Measurements from ENCODE around the gene UNG.

Gene UNG

DNA sequence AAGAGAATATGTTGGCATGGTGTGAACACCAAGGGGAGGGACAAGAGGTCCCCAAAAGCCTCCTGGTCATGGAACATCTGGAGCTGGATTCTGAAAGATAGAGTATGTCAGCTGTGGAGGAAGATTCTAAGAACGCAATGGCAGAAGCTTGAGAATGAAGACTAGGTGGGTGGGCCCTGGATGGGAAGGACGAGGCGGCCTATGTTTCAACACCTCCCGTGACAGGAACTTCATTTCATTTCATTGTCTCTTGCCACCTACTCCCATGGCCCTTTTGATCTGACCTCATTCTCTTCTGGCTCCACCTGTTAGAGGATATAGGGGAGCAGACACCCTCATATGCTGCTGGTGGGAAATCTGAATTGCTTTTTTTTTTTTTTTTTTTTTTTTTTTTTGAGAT is 3.3 kb downstream of the UNG start:
- no peak overlapping the region for H3K4me3 ChIP-seq (ENCODE audit: low read length)
- H2AFZ ChIP-seq (ENCODE audit: low read depth, low read length): no peak overlapping the region
- no peaks in the 10 kb centered on the region for H3K9me3 ChIP-seq (ENCODE audit: insufficient read depth, low read length)
- no peak overlapping the region for H3K27ac ChIP-seq (ENCODE audit: low read length)
- TF ChIP-seq CTCF (IDR thresholded peaks at IDR 0.05; ENCODE audit: low read depth, low read length): no peak
- TF ChIP-seq EZH2phosphoT487 (IDR thresholded peaks at IDR 0.05; ENCODE audit: low read depth): no peak
- peaks cover 16% of the 10 kb centered on the region for H3K79me2 ChIP-seq (ENCODE audit: low read length)
- H3K4me2 ChIP-seq (ENCODE audit: low read length): no peak overlapping the region
- peaks cover 48% of the 10 kb centered on the region for H3K36me3 ChIP-seq (replicated peaks; ENCODE audit: low read depth, low read length)
- H3K27me3 ChIP-seq (ENCODE audit: low read depth, low read length): no peaks in the 10 kb centered on the region
- H4K20me1 ChIP-seq (ENCODE audit: insufficient read depth, low read length): peaks cover 4% of the 10 kb centered on the region; the same call in 1 of the 2 replicates
- H3K9ac ChIP-seq (ENCODE audit: low read length): no peak overlapping the region
- peaks cover 16% of the 10 kb centered on the region for H3K4me1 ChIP-seq (ENCODE audit: low read length)

DNA sequence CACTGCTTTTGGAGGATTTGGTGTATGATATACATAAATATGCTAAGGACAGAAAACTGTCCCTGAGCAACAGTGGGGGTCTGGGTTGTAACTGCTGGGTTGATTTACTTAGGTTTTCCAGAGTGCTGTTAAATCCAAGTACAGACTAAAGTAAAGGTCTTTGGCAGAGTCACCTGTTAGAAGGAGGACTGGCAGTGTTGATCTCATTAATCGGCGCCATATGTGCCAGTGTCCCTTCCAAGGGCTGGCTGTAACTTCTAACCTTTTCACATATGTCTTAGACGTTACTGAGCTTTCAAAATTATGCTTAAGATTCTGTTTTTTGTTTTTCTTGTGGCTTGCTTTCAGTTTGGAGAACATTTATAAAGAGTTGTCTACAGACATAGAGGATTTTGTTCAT is 5.1 kb downstream of the UNG start:
- peaks cover 4% of the 10 kb centered on the region; the same call in 1 of the 2 replicates for H4K20me1 ChIP-seq (ENCODE audit: insufficient read depth, low read length)
- H3K4me1 ChIP-seq (ENCODE audit: low read length): peaks cover 7% of the 10 kb centered on the region
- H3K27me3 ChIP-seq (ENCODE audit: low read depth, low read length): no peaks in the 10 kb centered on the region
- TF ChIP-seq EZH2phosphoT487 (IDR thresholded peaks at IDR 0.05; ENCODE audit: low read depth): no peak
- TF ChIP-seq CTCF (IDR thresholded peaks at IDR 0.05; ENCODE audit: low read depth, low read length): no peak
- H3K36me3 ChIP-seq (replicated peaks; ENCODE audit: low read depth, low read length): peaks cover 56% of the 10 kb centered on the region
- H3K4me3 ChIP-seq (ENCODE audit: low read length): no peak overlapping the region
- H3K9me3 ChIP-seq (ENCODE audit: insufficient read depth, low read length): no peaks in the 10 kb centered on the region
- no peak overlapping the region for H3K9ac ChIP-seq (ENCODE audit: low read length)
- H3K27ac ChIP-seq (ENCODE audit: low read length): no peak overlapping the region
- no peak overlapping the region for H2AFZ ChIP-seq (ENCODE audit: low read depth, low read length)
- H3K4me2 ChIP-seq (ENCODE audit: low read length): no peak overlapping the region
- H3K79me2 ChIP-seq (ENCODE audit: low read length): peaks cover 16% of the 10 kb centered on the region

DNA sequence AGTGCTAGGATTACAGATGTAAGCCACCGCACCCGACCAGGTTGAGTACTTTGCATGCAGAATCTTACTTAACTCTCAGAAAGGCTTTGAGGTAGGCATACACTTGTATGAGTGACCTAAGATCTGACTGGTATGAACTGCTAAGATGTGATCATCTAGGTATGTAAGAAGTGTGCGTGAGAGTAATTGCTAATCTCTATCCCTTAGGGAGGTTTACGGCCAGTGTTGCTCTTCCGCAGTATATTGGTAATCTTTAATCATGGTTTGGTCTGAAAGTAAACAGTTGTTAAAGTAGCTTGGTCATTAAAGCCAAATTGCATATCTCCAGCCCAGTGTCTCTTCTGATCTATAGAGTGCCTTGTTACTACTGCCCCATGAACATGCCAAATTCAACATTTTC is 7.8 kb downstream of the UNG start:
- no peak overlapping the region for H3K4me2 ChIP-seq (ENCODE audit: low read length)
- H3K27me3 ChIP-seq (ENCODE audit: low read depth, low read length): no peaks in the 10 kb centered on the region
- H3K79me2 ChIP-seq (ENCODE audit: low read length): no peaks in the 10 kb centered on the region; the same call in 1 of the 2 replicates
- peaks cover 50% of the 10 kb centered on the region for H3K36me3 ChIP-seq (replicated peaks; ENCODE audit: low read depth, low read length)
- H3K9ac ChIP-seq (ENCODE audit: low read length): no peak overlapping the region
- H2AFZ ChIP-seq (ENCODE audit: low read depth, low read length): no peak overlapping the region
- TF ChIP-seq EZH2phosphoT487 (IDR thresholded peaks at IDR 0.05; ENCODE audit: low read depth) (no peak), CTCF (IDR thresholded peaks at IDR 0.05; ENCODE audit: low read depth, low read length) (no peak)
- no peaks in the 10 kb centered on the region for H3K9me3 ChIP-seq (ENCODE audit: insufficient read depth, low read length)
- H4K20me1 ChIP-seq (ENCODE audit: insufficient read depth, low read length): peaks cover 4% of the 10 kb centered on the region; the same call in 1 of the 2 replicates
- H3K4me3 ChIP-seq (ENCODE audit: low read length): no peak overlapping the region
- no peak overlapping the region for H3K27ac ChIP-seq (ENCODE audit: low read length)
- H3K4me1 ChIP-seq (ENCODE audit: low read length): no peaks in the 10 kb centered on the region

DNA sequence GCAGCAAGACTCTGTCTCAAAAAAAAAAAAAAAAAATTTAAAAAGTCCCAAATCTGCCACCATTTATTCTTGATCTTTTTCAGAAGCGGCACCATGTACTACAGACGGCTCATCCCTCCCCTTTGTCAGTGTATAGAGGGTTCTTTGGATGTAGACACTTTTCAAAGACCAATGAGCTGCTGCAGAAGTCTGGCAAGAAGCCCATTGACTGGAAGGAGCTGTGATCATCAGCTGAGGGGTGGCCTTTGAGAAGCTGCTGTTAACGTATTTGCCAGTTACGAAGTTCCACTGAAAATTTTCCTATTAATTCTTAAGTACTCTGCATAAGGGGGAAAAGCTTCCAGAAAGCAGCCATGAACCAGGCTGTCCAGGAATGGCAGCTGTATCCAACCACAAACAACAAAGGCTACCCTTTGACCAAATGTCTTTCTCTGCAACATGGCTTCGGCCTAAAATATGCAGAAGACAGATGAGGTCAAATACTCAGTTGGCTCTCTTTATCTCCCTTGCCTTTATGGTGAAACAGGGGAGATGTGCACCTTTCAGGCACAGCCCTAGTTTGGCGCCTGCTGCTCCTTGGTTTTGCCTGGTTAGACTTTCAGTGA is 12.5 kb downstream of the UNG start:
- Histone ChIP-seq H3K9me3 (ENCODE audit: insufficient read depth, low read length) (no peaks in the 10 kb centered on the region), H3K36me3 (replicated peaks; ENCODE audit: low read depth, low read length) (peaks cover 26% of the 10 kb centered on the region), H2AFZ (ENCODE audit: low read depth, low read length) (no peak overlapping the region), H3K4me3 (ENCODE audit: low read length) (no peak overlapping the region), H4K20me1 (ENCODE audit: insufficient read depth, low read length) (peaks cover 4% of the 10 kb centered on the region; the same call in 1 of the 2 replicates), H3K27me3 (ENCODE audit: low read depth, low read length) (no peaks in the 10 kb centered on the region), H3K4me2 (ENCODE audit: low read length) (no peak overlapping the region), H3K9ac (ENCODE audit: low read length) (no peak overlapping the region), H3K27ac (ENCODE audit: low read length) (no peak overlapping the region), H3K4me1 (ENCODE audit: low read length) (no peaks in the 10 kb centered on the region), H3K79me2 (ENCODE audit: low read length) (no peaks in the 10 kb centered on the region)
- no peak for TF ChIP-seq CTCF (IDR thresholded peaks at IDR 0.05; ENCODE audit: low read depth, low read length)
- no peak for TF ChIP-seq EZH2phosphoT487 (IDR thresholded peaks at IDR 0.05; ENCODE audit: low read depth)

Data from OCI-LY3 (cell line).